Activated T-cell treated with anti-CD3 and anti-CD28 coated beads, Interleukin-2, amount 50 U/mL, for 1 hour (primary cell): Measurements from ENCODE around the gene SBNO2.

Experiments
- DNase-seq: peaks from one replicate; pipeline ENCODE4 v3.0.0-alpha.2; 2020

SBNO2 gene

DNA sequence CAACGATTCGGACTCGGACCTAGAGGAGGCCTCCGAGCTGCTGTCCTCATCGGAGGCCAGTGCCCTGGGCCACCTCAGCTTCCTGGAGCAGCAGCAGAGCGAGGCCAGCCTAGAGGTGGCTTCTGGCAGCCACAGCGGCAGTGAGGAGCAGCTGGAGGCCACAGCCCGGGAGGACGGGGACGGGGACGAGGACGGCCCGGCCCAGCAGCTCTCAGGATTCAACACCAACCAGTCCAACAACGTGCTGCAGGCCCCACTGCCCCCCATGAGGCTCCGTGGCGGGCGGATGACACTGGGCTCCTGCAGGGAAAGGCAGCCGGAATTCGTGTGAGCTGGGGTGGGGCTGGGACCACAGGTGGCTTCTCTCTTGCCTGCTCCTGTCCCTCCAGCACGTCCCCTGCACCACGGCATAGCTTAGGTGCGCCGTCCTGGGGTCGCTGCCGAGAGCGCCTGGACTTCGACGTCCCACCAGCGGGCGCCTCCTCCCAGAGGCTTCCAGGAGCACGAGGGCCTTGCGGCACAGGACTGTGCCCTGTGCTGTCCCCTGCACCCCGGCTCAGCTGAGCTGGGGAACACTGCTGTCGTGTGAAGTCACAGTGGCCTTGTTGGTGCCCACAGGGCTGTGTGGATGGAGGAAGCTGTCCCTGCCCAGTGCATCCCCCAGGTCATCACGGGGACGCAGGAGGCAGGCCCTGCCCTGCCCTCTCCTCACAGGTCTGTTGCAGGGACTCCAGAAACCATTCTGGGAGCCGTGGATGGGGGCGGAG is 88.2 kb downstream of the SBNO2 start:
- DNase-seq: peak; percentile 33

DNA sequence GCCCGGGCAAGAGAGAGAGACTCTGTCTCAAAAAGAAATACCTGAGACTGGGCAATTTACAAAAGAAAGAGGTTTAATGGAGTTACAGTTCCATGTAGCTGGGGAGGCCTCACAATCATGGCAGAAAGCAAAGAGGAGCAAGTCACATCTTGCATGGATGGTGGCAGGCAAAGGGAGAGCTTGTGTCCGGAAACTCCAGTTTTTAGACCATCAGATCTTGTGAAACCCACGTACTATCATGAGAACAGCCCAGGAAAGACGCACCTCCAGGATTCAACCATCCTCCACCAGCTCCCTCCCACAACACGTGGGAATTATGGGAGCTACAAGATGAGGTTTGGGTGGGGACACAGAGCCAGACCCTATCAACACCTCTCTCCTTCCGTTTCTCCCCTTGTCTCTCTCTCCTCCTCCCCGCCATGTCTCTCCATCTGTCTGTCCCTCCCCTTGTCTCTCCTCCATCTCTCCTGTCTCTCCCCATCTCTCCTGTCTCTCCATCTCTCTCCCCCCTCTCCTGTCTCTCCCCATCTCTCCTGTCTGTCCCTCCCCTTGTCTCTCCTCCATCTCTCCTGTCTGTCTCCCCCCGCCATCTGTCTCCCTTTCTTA is 88.9 kb downstream of the SBNO2 start:
- no peak for DNase-seq

DNA sequence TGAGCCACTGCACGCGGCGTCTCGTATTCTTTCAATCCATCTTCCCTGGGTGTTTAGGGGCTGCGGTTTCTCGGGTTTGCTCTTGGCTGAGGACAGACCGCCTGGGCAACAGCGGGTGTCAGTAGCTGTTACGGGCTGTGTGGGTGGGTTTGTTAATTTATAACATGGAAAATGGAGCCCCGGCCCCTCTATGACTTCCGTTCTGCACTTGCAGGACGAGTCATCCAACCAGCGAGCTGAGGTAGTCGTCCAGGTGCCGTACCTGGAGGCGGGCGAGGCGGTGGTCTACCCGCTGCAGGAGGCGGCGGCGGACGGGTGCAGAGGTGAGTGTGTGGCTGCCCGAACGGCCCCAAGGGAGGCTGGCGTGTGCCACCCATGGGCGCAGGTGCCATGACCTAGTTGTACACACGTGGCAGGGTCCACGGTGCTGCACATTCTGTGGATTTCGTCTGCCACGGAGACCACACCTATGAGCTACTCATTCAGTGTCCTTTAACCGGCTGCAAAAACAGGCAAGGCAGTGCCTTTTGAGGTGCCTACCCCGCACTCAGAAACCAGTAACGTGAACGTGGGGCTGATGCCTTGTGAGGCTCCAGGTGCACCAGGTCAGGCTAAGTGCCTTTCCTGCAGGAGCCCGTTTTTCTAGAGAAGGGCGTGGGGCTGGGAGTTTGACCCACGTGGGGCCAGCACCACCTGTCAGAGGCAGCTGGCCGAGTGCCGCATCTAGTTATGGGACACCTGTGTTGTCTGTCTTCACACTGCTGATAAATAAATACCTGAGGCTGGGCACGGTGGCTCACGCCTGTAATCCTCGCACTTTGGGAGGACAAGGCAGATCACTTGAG is 89.8 kb downstream of the SBNO2 start:
- peak; percentile 33 for DNase-seq

DNA sequence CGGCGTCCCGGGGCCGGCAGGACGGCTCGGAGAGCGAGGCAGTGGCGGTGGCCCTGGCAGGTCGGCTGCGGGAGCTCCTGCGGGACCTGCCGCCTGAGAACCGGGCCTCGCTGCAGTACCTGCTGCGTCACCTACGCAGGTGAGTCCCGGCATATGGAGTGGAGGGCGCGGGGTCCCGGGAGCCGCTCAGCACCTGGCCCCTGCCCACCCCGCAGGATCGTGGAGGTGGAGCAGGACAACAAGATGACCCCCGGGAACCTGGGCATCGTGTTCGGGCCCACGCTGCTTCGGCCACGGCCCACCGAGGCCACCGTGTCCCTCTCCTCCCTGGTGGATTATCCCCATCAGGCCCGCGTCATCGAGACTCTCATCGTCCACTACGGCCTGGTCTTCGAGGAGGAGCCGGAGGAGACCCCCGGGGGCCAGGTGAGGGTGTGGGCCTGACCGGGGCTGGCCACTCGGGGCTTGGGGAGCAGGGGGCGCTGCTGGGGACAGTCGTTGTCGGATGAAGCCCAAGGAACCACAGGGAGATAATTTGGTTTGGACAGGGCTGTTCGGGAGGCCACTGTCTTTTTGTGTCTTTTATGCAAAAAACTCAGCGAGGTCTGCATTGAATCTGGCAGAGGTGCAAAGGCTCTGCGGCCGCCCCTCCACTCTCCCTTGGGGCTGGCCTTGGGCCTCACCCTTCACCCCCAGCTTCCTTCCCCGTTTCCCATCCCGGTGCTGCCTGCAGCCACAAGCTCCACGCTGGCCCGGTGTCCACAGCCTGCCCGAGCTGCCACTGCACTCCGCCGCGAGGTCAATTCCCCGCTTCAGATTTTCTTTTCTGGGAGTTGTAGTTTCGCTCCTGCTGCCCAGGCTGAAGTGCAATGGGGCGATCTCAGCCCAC is 90.9 kb downstream of the SBNO2 start:
- DNase-seq: peak; percentile 24

DNA sequence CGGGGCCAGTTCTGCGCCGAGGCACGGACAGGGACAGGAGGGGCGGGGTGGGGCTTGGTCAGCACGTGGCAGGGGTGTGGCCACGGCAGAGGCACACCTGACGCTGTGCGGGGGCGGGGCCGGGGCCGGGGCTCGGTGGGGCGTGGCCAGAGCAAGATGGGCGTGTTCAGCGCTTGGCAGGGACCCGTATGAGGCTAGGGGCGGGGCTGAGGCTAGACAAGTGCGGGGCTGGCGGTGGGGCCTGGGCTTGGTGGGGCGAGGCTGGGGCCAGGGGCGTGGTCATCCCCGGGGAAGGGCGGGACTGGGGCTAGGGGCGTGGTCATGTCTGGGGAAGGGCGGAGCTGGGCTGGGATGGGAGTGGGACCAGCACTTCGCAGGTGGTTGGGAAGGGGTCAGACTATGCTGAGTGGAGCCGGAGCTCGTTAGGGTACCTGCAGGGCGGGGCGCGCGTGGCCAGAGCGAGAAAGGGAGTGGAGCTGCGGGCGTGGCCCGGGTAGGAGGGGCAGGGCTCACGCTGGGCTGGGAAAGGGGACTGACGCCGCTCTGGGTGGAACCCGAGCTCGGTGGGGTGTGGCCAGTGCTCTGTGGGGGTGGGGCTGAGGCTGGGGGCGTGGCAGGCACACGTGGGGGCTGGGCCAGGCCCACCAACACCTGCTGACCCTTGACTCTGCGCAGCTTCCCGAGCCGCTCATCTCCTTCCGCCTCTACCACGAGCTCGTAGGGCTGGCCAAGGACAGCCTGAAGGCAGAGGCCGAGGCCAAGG is 91.7 kb downstream of the SBNO2 start:
- DNase-seq: peak; percentile 83

DNA sequence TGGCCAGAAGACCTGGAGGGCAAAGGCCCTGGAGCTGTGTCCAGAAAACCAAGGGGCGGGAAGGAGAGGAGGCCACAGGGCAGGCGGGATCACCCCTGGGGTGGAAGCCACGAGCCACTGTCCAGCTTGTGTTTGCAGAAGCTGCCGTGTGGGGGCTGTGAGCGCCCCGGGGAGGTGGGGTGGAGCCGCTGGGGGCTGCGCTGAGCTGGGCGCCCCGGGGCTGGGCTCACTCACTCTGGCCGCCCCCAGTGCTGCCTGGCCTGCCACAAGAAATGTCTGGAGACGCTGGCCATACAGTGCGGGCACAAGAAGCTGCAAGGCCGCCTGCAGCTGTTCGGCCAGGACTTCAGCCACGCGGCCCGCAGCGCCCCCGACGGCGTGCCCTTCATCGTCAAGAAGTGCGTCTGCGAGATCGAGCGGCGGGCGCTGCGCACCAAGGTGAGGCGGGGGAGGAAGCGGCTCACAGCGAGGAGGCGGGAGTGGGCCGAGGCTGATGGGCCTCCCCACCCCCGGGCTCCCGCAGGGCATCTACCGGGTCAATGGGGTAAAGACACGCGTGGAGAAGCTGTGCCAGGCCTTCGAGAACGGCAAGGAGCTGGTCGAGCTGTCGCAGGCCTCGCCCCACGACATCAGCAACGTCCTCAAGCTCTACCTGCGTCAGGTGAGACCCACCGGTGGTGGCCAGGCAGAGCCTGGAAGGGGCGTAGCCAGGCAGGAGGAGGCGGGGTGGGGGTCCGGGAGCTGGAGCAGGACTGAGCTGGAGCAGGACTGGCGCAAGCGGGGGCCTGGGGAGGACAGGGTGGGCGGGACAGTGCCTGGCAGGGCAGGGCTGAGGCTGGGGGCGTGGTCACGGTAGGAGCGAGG is 92.5 kb downstream of the SBNO2 start:
- no peak for DNase-seq

DNA sequence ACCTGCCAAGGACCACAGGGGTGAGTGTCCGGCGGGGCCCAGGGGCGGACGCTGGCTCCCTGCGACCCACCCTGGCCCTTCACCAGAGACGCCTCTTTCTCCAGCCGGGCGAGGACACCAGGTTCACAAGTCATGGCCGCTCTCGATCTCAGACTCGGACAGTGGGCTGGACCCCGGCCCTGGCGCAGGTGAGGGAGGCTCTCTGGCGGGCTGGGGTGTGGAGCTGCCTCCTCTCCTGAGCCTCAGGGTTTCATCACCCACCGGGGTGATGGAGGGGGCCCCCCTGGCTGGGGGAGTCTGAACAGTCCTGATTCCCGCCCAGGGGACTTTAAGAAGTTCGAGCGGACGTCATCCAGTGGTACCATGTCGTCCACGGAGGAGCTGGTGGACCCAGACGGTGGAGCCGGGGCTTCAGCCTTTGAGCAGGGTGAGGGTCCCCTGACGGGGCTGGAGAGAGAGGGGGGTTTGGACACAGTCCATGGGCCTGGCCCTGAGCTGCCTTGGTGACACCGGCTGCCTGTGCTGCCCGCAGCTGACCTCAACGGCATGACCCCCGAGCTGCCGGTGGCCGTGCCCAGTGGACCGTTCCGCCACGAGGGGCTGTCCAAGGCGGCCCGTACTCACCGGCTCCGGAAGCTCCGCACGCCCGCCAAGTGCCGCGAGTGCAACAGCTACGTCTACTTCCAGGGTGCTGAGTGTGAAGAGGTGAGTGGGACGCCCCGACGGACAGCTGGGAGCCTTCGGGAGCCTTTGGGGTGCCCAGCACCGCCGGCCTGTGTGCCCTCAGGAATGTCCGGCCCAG is 93.5 kb downstream of the SBNO2 start:
- peak; percentile 34 for DNase-seq

DNA sequence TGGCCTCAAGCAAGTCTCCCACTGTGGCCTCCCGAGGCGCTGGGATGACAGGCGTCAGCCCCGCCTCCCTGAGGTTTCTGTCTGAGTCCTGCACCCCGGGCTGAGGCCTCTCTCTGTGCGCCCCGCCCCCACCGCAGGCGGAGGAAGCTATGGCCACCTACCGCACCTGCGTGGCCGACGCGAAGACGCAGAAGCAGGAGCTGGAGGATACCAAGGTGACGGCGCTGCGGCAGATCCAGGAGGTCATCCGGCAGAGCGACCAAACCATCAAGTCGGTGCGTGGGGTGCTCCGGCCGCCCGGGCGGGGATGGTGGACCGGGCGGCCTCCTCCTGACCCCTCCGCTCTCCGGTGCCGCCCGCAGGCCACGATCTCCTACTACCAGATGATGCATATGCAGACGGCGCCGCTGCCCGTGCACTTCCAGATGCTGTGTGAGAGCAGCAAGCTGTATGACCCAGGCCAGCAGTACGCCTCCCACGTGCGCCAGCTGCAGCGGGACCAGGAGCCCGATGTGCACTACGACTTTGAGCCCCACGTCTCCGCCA is 94.4 kb downstream of the SBNO2 start:
- DNase-seq: peak; percentile 69

DNA sequence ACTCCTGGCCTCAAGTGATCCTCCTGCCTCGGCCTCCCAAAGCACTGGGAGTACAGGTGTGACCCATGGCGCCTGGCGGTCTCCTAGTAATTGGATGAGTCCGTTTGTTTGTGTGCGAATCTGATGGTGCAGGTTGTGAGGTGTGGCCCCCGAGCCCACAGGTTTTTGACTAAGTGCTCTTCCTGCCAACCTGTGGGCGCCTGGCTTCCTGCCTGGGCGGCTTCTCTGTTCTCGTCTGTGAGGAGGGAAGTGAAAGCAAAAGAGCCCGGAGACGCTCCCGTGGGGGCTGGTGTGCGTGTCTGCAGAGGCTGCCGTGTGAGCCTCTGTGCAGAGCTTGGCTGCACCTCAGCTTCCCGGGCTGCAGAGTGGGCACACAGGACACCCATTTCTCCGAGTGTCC is 97.1 kb downstream of the SBNO2 start:
- peak; percentile 86 for DNase-seq

DNA sequence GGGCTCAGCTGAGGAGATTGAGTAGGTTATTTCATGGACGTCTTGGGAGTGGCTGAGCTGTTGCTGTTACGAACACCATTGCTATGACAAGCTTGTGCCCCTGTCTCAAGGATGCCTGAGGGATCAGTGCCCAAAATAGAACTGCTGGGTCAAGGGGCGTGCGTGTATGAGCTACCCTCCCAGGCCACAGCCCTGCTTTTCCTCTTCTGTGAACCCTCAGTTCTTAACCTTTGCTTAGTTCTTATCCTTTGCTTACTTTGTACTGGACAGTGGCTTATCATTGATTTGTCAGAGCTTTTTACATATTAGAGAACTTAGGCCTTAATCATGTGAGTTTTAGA is 98.1 kb downstream of the SBNO2 start:
- no peak for DNase-seq

DNA sequence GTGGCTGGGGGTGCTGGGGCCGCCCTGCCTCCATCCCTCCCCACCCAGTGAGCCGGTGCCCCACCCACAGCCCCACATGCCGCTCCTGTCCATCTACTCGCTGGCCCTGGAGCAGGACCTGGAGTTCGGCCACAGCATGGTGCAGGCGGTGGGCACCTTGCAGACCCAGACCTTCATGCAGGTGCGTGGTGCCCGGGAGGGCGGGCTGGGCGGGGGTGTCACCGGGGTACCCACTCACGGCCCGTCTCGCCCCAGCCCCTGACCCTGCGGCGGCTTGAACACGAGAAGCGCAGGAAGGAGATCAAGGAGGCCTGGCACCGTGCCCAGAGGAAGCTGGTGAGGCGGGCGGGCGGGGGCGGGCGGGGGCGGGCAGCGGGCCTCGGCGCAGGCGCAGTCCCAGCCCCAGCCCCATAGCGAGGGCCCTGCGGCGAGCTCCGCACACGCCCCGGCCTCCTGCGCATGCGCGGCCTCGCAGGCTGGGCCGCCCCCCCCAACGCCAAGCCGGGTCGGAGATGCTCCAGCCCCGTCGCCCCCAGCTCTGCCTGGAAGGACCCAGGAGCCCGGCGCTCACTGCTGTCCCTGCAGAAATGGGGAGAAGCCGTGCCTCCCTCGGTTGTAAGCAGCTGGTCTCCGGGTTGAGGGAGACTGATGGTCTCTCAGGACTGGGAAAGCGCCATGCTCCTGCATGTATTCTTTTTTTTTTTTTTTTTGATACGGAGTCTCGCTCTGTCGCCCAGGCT is 99.4 kb downstream of the SBNO2 start:
- peak; percentile 95 for DNase-seq

DNA sequence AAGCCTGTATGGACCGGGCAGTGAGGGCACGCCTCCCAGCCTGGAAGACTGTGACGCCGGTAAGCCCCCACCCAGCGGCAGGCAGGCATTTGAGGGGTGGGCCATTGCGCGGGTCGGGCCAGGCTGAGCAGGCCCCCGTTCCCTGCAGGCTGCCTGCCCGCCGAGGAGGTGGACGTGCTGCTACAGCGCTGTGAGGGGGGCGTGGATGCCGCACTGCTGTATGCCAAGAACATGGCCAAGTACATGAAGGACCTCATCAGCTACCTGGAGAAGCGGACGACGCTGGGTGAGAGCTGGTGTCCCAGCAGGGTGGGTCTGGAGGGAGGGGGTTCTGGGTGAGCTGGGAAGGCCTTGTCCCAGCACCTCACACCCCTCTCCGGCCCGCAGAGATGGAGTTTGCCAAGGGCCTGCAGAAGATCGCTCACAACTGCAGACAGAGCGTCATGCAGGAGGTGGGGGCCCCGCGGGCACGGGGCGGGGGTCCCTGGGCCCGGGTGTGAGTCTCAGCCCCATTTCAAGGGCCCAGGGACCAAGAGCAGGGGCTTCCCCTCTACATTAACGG is 100.0 kb downstream of the SBNO2 start:
- DNase-seq: no peak

DNA sequence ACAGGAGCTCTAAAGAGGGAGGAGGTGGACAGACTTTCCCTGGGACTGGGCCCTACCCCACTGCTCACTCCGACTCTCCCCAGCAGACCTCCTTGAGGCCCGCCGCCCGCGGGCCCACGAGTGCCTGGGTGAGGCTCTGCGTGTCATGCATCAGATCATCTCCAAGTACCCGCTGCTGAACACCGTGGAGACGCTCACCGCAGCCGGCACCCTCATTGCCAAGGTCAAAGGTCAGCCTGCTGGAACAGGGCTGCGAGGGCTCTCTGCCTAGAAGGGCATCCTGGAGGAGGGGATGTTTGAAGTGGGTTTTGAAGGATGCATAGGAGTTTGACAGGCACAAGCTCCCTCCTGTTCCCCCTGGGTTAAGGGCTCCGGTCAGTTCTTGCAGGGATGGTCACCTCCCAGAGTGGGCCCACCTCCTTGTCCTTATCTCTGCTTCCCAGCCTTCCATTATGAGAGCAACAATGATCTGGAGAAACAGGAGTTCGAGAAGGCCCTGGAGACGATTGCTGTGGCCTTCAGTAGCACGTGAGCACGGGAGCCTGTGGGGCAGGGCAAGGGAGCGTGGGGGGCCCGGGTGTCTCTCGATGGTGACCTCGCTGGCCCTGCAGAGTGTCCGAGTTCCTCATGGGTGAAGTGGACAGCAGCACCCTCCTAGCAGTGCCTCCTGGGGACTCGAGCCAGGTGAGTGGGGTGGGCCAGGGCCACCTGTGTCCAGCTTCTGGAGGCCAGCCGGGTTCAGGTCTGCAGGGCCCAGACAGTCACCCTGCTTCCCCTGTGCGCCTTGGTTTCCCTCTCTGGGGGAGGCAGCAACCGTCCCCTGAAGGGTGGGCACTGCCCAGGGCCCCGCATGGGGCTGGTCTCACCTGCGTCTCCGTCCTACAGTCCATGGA is 100.8 kb downstream of the SBNO2 start:
- peak; percentile 43 for DNase-seq

DNA sequence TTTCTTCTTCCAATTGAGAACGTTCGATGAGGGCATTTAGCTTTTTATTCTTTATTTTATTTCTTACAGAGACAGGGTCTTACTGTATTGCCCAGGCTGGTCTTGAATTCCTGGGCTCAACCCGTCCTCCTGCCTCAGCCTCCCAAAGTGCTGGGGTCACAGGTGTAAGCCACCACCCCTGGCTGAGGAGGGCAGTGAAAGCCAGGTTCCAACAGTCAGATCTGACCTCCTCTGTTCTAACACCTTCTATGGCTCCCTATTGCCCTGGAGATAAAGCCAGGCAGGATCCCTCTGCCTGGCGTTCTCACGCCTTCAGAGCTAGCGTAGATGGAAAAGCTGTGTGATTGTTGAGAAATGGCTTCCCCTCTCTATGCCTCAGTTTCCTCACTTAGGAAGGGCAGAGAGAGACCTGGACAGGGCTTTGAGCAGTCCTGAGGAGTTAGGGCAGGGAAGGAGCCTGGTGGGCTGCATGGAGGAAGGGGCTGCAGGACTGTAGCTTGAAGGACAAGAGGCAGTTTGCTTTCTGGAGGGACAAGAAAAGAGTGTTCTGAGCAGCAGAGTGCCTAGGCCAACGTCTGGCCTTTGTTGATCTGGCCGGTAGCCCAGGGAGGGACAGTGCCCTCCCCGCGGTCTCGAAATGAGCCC is 101.6 kb downstream of the SBNO2 start:
- peak; percentile 25 for DNase-seq

DNA sequence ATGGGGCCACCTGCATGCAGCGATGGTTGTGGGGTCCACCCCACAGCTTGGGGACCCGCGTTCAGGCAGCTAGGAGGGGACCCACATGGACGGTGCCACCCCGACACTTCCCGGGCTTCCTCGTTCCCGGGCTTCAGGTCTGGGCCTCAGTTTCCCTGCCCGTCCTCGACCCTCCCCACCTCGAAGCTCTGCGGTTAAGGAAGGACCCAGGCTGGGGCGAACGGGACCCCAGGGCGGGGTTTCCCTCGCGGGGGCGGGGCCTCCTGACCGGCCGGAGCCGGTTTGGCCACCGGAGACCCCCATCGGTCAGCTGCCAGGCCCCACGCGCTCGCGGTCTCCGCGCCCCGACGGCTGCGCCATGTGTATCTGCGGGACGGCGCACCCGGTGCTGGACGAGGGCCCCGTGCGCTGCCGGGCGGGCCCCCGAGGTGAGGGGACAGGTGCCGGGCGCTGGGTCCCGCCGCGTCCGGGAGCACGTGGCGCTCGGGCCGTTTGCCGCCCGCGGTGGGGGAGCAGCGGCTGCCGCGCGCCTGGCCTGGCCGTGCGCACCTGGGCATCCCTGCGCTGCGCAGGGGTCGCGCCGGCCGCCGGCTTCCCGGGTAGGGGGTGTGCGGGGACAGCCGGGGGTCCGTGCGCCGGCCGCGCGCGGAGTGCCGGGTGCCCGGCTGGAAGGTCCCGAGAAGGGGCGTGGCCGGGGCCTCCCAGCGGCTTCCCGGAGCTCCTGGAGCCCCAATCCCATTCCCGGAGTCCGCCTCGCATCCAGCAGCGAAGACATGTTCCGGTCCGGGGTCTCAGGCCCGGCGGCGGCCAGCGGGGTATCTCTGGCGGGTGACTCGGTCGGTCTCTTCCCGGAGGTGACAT is 102.9 kb downstream of the SBNO2 start:
- peak; percentile 18 for DNase-seq

DNA sequence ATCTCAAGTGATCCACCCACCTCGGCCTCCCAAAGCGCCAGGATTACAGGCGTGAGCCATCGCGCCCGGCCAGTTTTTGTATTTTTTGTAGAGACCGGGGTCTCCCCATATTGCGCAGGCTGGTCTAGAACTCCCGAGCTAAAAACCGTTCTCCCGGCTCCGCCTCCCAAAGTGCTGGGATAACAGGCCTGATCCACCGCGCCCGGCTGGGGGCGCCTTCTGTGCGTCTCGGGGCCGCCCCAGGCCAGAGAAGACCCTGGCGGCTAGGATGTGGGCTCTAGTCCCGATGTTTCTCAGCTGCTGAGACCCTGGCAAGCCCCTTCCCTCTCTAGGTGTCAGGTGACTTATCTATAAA is 103.5 kb downstream of the SBNO2 start:
- DNase-seq: peak; percentile 23
